WERI-Rb-1 (cell line): ENCODE results near the gene CCDC30.

Source experiments
- DNase-seq: peaks from one replicate; pipeline ENCODE4 v3.0.0-alpha.2; 2020
- H3K27ac ChIP-seq: fragments of 250-450 bp; sonication (Bioruptor Pico); 2 replicates; pipeline ENCODE4 v1.5.1; 2020; ENCODE audit warnings: mild to moderate bottlenecking, moderate library complexity
- H3K27me3 ChIP-seq: fragments of 250-450 bp; sonication (Bioruptor Pico); 2 replicates; pipeline ENCODE4 v1.5.1; 2021; ENCODE audit warnings: mild to moderate bottlenecking, low read depth, moderate library complexity; ENCODE audit not compliant: insufficient read depth, severe bottlenecking
- H3K36me3 ChIP-seq: fragments of 250-450 bp; sonication (Bioruptor Pico); 2 replicates; pipeline ENCODE4 v1.5.1; 2020; ENCODE audit warnings: mild to moderate bottlenecking, moderate library complexity
- H3K4me3 ChIP-seq: 2 replicates; pipeline ENCODE4 v1.5.1; 2011; ENCODE audit warnings: low read depth, mild to moderate bottlenecking, control low read depth, low read length
- H3K9me3 ChIP-seq: fragments of 250-450 bp; sonication (Bioruptor Pico); 2 replicates; pipeline ENCODE4 v1.5.1; 2021; ENCODE audit warnings: mild to moderate bottlenecking, moderate library complexity; ENCODE audit not compliant: severe bottlenecking
- TF ChIP-seq, protein P1 (sequence below): IDR thresholded peaks from 2 replicates; pipeline ENCODE4 v1.5.1; 2011; ENCODE audit warnings: low read depth, mild to moderate bottlenecking, control low read depth, inconsistent platforms, low read length

CCDC30 gene

DNA sequence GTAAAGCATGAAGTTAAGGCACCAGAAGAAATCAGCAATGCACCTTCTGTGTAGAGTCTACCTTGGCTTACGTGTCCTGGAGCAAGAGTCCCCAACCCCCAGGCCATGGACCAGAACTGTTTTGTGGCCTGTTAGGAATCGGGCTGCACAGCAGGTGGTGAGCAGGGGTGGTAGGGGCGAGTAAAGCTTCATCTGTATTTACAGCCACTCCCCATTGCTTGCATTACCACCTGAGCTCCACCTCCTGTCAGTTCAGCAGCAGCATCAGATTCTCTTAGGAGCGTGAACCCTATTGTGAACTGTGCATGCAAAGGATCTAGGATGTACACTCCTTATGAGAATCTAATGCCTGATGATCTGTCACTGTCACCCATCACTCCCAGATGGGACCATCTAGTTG, 28.7 kb upstream of the CCDC30 start:
- DNase-seq, result no peak
- no peak overlapping the region for H3K4me3 ChIP-seq
- no peaks in the 10 kb centered on the region for H3K27me3 ChIP-seq
- H3K9me3 ChIP-seq, result no peaks in the 10 kb centered on the region
- H3K27ac ChIP-seq, result no peak overlapping the region
- no peaks in the 10 kb centered on the region for H3K36me3 ChIP-seq
- TF ChIP-seq, protein P1, sequence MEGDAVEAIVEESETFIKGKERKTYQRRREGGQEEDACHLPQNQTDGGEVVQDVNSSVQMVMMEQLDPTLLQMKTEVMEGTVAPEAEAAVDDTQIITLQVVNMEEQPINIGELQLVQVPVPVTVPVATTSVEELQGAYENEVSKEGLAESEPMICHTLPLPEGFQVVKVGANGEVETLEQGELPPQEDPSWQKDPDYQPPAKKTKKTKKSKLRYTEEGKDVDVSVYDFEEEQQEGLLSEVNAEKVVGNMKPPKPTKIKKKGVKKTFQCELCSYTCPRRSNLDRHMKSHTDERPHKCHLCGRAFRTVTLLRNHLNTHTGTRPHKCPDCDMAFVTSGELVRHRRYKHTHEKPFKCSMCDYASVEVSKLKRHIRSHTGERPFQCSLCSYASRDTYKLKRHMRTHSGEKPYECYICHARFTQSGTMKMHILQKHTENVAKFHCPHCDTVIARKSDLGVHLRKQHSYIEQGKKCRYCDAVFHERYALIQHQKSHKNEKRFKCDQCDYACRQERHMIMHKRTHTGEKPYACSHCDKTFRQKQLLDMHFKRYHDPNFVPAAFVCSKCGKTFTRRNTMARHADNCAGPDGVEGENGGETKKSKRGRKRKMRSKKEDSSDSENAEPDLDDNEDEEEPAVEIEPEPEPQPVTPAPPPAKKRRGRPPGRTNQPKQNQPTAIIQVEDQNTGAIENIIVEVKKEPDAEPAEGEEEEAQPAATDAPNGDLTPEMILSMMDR, result no peak

DNA sequence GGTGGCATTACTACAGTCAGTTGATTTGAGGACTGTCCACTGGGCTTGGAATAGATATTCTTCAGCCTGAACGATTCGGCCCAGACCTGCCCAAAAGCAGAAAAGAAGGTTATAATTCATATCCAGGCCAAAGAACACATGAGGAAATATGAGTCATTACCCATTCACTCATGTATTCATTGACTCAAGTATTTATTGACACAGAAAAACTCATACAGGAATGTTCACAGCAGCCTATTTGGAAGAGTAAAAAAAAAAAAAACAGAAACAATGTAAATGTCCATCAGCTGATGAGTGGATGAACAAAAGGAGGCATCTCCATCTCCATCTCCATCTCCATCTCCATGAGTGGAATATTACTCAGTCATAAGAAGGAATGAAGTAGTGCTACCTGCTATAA, 23.1 kb upstream of the CCDC30 start:
- no peak for DNase-seq
- Histone ChIP-seq H3K36me3 (no peaks in the 10 kb centered on the region), H3K27ac (no peak overlapping the region), H3K9me3 (no peaks in the 10 kb centered on the region), H3K4me3 (no peak overlapping the region), H3K27me3 (no peaks in the 10 kb centered on the region)
- TF ChIP-seq, protein P1, result no peak

DNA sequence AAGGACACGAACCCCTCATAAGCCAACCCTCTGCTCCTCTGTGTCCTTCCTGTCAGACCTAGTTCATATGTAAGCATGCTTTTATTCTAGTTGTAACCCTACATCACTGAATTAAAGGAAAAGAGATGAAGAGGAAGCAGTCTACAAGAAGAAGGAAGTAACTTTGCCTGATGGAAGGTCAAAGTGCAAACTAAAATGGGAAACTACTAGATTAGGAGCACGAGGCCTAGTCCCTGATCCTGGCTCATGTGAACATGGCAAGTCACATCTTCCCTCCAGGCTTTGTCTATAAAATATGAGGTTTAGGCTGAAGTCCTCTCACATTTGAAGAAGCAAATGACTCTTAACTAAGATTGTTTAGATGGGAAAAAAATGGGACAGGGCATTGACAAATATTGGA, 20.4 kb upstream of the CCDC30 start:
- DNase-seq, result no peak
- no peaks in the 10 kb centered on the region for H3K9me3 ChIP-seq
- no peak overlapping the region for H3K4me3 ChIP-seq
- H3K27ac ChIP-seq, result no peak overlapping the region
- H3K36me3 ChIP-seq, result no peaks in the 10 kb centered on the region
- no peaks in the 10 kb centered on the region for H3K27me3 ChIP-seq
- TF ChIP-seq, protein P1, result no peak

- H3K4me3 ChIP-seq, result no peak overlapping the region
- no peak overlapping the region for H3K27ac ChIP-seq
- TF ChIP-seq, protein P1, result no peak
- H3K27me3 ChIP-seq, result no peaks in the 10 kb centered on the region
- H3K36me3 ChIP-seq, result no peaks in the 10 kb centered on the region
- no peaks in the 10 kb centered on the region for H3K9me3 ChIP-seq
- DNase-seq, result no peak
Observed at GRCh38 chr1:42449256-42449655, 13.8 kb upstream of the CCDC30 start.

- no peaks in the 10 kb centered on the region for H3K36me3 ChIP-seq
- no peaks in the 10 kb centered on the region for H3K27me3 ChIP-seq
- TF ChIP-seq, protein P1, result no peak
- H3K27ac ChIP-seq, result no peak overlapping the region
- no peak for DNase-seq
- H3K9me3 ChIP-seq, result no peaks in the 10 kb centered on the region
- no peak overlapping the region for H3K4me3 ChIP-seq
Observed at GRCh38 chr1:42450061-42450460, 13.0 kb upstream of the CCDC30 start.

DNA sequence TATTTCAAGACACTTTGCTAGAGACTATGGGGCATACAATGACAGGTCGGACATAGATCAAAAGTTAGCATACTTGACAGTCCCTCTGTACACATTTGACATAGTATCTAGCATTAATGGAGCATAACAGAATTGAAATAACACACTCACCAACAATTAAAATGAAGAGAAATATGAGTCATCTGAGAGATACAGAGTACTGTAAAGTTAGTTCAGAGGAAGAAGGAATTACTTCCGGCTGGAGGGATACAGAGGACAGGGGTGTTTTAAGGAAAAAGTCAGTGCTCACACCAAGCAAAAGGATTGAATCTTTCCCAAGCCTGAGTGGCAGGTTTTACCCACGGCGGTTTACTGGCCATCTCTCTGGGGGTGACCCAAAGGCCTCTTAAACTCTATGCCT, 9.7 kb upstream of the CCDC30 start:
- no peak overlapping the region for H3K27ac ChIP-seq
- DNase-seq, result no peak

More for the DNA sequence above, 9.7 kb upstream of the CCDC30 start:
- no peaks in the 10 kb centered on the region for H3K9me3 ChIP-seq
- H3K36me3 ChIP-seq, result peaks cover 5% of the 10 kb centered on the region
- no peaks in the 10 kb centered on the region for H3K27me3 ChIP-seq
- TF ChIP-seq, protein P1, result no peak
- H3K4me3 ChIP-seq, result no peak overlapping the region
